A549 (cell line): ENCODE data around the gene SOS1. TPM values are rescaled to one million over a fixed set of nuclear protein-coding genes. Genes with fewer than 3 reads are reported as not detected.

ENCODE experiments used
- ATAC-seq, 2 experiments: fragments of 200-7000 bp in 1 of 2; fragments of >200 bp in 1 of 2; cut with Nextera tagmentation in 1 of 2; cut with Tn5 transposase in 1 of 2; 3 replicates each; pipeline versions ENCODE4 v1.8.0 to v1.9.1; 2018 to 2020; ENCODE audit warnings: mild to moderate bottlenecking in 1 of 2, moderate library complexity in 1 of 2
- CTCF ChIA-PET: fragments of 300-600 bp; sonication (Branson Sonifier 250); formaldehyde crosslinking; extraction: SDS; loops from one replicate; lab custom pipeline; 2021; ENCODE audit warnings: antibody characterized with exemption, inconsistent platforms; lab: Yijun Ruan, JAX
- POLR2A ChIA-PET: fragments of 350-600 bp; formaldehyde crosslinking; extraction: SDS; loops from one replicate; lab custom pipeline; 2021; ENCODE audit warnings: antibody characterized with exemption, inconsistent platforms; lab: Yijun Ruan, JAX
- DNase-seq, 2 experiments: peaks; one replicate each; pipeline versions ENCODE4 v3.0.0 to v3.0.0-alpha.2; 2011 to 2016; ENCODE audit warnings: low read depth in 1 of 2, low spot score in 1 of 2
- FAIRE-seq: peaks from 2 replicates; lab custom pipeline; 2011; peaks lifted over from hg19 to GRCh38; lab: Jason Lieb, UNC
- H3K27ac ChIP-seq, 2 experiments: fragments of >200 bp; sonication (Bioruptor Twin); formaldehyde crosslinking; 3 replicates each; pipeline ENCODE4 v1.5.1; 2016 to 2017
- H3K4me1 ChIP-seq: fragments of >200 bp; sonication (Bioruptor Twin); formaldehyde crosslinking; 3 replicates; pipeline ENCODE4 v1.6.1; 2016
- H3K4me2 ChIP-seq: fragments of >200 bp; sonication (Bioruptor Twin); formaldehyde crosslinking; 3 replicates; pipeline ENCODE4 v1.6.1; 2016
- H3K4me3 ChIP-seq: fragments of >200 bp; sonication (Bioruptor Twin); formaldehyde crosslinking; 3 replicates; pipeline ENCODE4 v1.5.1; 2016
- H3K9me3 ChIP-seq: fragments of >200 bp; sonication (Bioruptor Twin); formaldehyde crosslinking; 3 replicates; pipeline ENCODE4 v1.6.1; 2016
- BCL3 ChIP-seq: fragments of >200 bp; sonication (Bioruptor Twin); formaldehyde crosslinking; IDR thresholded peaks from 3 replicates; pipeline ENCODE4 v1.6.1; 2016
- BHLHE40 ChIP-seq: IDR thresholded peaks from 2 replicates; pipeline ENCODE4 v1.6.1; 2012; ENCODE audit warnings: low read depth, low read length, inconsistent platforms
- CBX2 ChIP-seq: fragments of 200-600 bp; sonication (generic); IDR thresholded peaks from 2 replicates; pipeline ENCODE4 v1.6.1; 2016; ENCODE audit warnings: low read depth, mild to moderate bottlenecking, borderline replicate concordance
- CTCF ChIP-seq: fragments of >200 bp; sonication (Bioruptor Twin); formaldehyde crosslinking; IDR thresholded peaks from 3 replicates; pipeline ENCODE4 v1.5.1; 2016
- E2F6 ChIP-seq: IDR thresholded peaks from 2 replicates; pipeline ENCODE4 v1.6.1; 2012; ENCODE audit warnings: low read depth, borderline replicate concordance
- EHF ChIP-seq: fragments of 250-450 bp; sonication (Bioruptor Pico); IDR thresholded peaks from 2 replicates; pipeline ENCODE4 v1.5.0; 2020; ENCODE audit warnings: mild to moderate bottlenecking
- EHMT2 ChIP-seq: fragments of 200-600 bp; sonication (generic); IDR thresholded peaks from 2 replicates; pipeline ENCODE4 v1.6.1; 2016; ENCODE audit warnings: antibody characterized with exemption, low read depth, mild to moderate bottlenecking, moderate library complexity
- ELK1 ChIP-seq: fragments of 150-350 bp; IDR thresholded peaks from 2 replicates; pipeline ENCODE4 v1.6.1; 2014; ENCODE audit warnings: low read depth, mild to moderate bottlenecking, low read length
- ESRRA ChIP-seq: fragments of 150-350 bp; IDR thresholded peaks from 2 replicates; pipeline ENCODE4 v1.6.1; 2014; ENCODE audit warnings: mild to moderate bottlenecking, low read length, borderline replicate concordance
- FOSB ChIP-seq: fragments of 250-450 bp; sonication (Bioruptor Pico); IDR thresholded peaks from 2 replicates; pipeline ENCODE4 v1.5.0; 2020; ENCODE audit warnings: mild to moderate bottlenecking, moderate library complexity
- FOSL2 ChIP-seq, 2 experiments: fragments of 450-650 bp in 1 of 2; fragments of >200 bp in 1 of 2; sonication (Bioruptor Twin) in 1 of 2; formaldehyde crosslinking; IDR thresholded peaks; 2 replicates each; pipeline versions ENCODE4 v1.5.0 to v1.6.1; 2016 to 2020; ENCODE audit warnings: mild to moderate bottlenecking in 1 of 2, moderate library complexity in 1 of 2
- HEYL ChIP-seq: fragments of 250-450 bp; sonication (Bioruptor Pico); IDR thresholded peaks from 2 replicates; pipeline ENCODE4 v1.8.0; 2021; ENCODE audit warnings: mild to moderate bottlenecking, moderate library complexity
- HMGXB4 ChIP-seq: fragments of 250-450 bp; sonication (Bioruptor Pico); IDR thresholded peaks from 2 replicates; pipeline ENCODE4 v1.5.0; 2021; ENCODE audit warnings: mild to moderate bottlenecking, moderate library complexity, borderline replicate concordance
- HOXA7 ChIP-seq: fragments of 250-450 bp; sonication (Bioruptor Pico); IDR thresholded peaks from 2 replicates; pipeline ENCODE4 v1.5.0; 2020; ENCODE audit warnings: mild to moderate bottlenecking, moderate library complexity
- HOXB13 ChIP-seq: fragments of 250-450 bp; sonication (Bioruptor Pico); IDR thresholded peaks from 2 replicates; pipeline ENCODE4 v1.5.0; 2020; ENCODE audit warnings: low read depth, mild to moderate bottlenecking, moderate library complexity
- KDM1A ChIP-seq: fragments of 200-600 bp; sonication (generic); IDR thresholded peaks from 2 replicates; pipeline ENCODE4 v1.6.1; 2016; ENCODE audit warnings: low read depth, mild to moderate bottlenecking
- KDM5A ChIP-seq: fragments of 200-600 bp; sonication (generic); IDR thresholded peaks from 2 replicates; pipeline ENCODE4 v1.6.1; 2016; ENCODE audit warnings: antibody characterized with exemption, mild to moderate bottlenecking
- MAFK ChIP-seq: fragments of 450-650 bp; IDR thresholded peaks from 2 replicates; pipeline ENCODE4 v1.6.1; 2014; ENCODE audit not compliant: partially characterized antibody
- MAZ ChIP-seq: fragments of 150-350 bp; IDR thresholded peaks from 2 replicates; pipeline ENCODE4 v1.6.1; 2014; ENCODE audit warnings: antibody characterized with exemption, low read depth, low read length, borderline replicate concordance
- PBX3 ChIP-seq: IDR thresholded peaks from 2 replicates; pipeline ENCODE4 v1.6.1; 2012
- PHF8 ChIP-seq: fragments of 200-600 bp; sonication (generic); IDR thresholded peaks from 2 replicates; pipeline ENCODE4 v1.6.1; 2016; ENCODE audit warnings: low read depth, mild to moderate bottlenecking, antibody characterized with exemption, moderate library complexity, borderline replicate concordance
- POLR2AphosphoS2 ChIP-seq: conservative IDR thresholded peaks from 2 replicates; pipeline ENCODE4 v1.6.1; 2012; ENCODE audit warnings: low read length, improper control_type of control experiment, inconsistent platforms
- RNF2 ChIP-seq: fragments of 200-600 bp; sonication (generic); IDR thresholded peaks from 2 replicates; pipeline ENCODE4 v1.6.1; 2016; ENCODE audit warnings: low read depth, mild to moderate bottlenecking, antibody characterized with exemption, moderate library complexity, borderline replicate concordance
- SMC3 ChIP-seq: fragments of >200 bp; sonication (Bioruptor Twin); formaldehyde crosslinking; IDR thresholded peaks from 3 replicates; pipeline ENCODE4 v1.6.1; 2018; ENCODE audit warnings: inconsistent platforms
- SREBF2 ChIP-seq: fragments of 450-650 bp; IDR thresholded peaks from 2 replicates; pipeline ENCODE4 v1.6.1; 2014; ENCODE audit warnings: mild to moderate bottlenecking, moderate library complexity
- TP53 ChIP-seq: fragments of 250-450 bp; sonication (Bioruptor Pico); IDR thresholded peaks from 2 replicates; pipeline ENCODE4 v1.5.0; 2021; ENCODE audit warnings: mild to moderate bottlenecking, moderate library complexity
- USF2 ChIP-seq: fragments of 450-650 bp; IDR thresholded peaks from 2 replicates; pipeline ENCODE4 v1.6.1; 2014; ENCODE audit warnings: antibody characterized with exemption
- ZC3H11A ChIP-seq: fragments of 450-650 bp; IDR thresholded peaks from 2 replicates; pipeline ENCODE4 v1.6.1; 2014; ENCODE audit warnings: antibody characterized with exemption, mild to moderate bottlenecking
- ZFP36 ChIP-seq: fragments of 450-650 bp; IDR thresholded peaks from 2 replicates; pipeline ENCODE4 v1.6.1; 2014; ENCODE audit warnings: borderline replicate concordance; ENCODE audit not compliant: partially characterized antibody
- ZSCAN20 ChIP-seq: fragments of 250-450 bp; sonication (Bioruptor Pico); IDR thresholded peaks from 2 replicates; pipeline ENCODE4 v1.8.0; 2022; ENCODE audit warnings: mild to moderate bottlenecking, moderate library complexity
- WGBS: methylation state at CpG from one replicate; pipeline ENCODE4 v1.1.6; 2017; ENCODE audit errors: missing lambda C conversion rate; 5-methylcytosine and 5-hydroxymethylcytosine counted together
- polyA plus RNA-seq, 4 experiments: library from polyadenylated mRNA; depleted of rRNA in 3 of 4; stranded (reverse); fragments of >200 nt; fragmentation: RNase III in 1 of 4; extraction: RNeasy Plus Mini Kit Qiagen cat#74134 plus additional on column Dnase treatment in 1 of 4; gene quantifications; 2 replicates in 3 of 4; 3 replicates in 1 of 4; pipeline ENCODE4 v1.2.3, GENCODE V29; 2011 to 2017

The SOS1 gene
- polyA plus RNA-seq, 2 of the 4 experiments (the other 2 are of a cell fraction): 19.6 to 48.9 TPM

GRCh38 chr2:39119732-39120520, 925 bp downstream of the SOS1 start:
- ChIA-PET POLR2A (interaction anchor here (0.6 to 2.5 kb wide), 12 partner anchors 11 to 369 kb away, joined by 3 to 14 read pairs (median 4); partner anchors contain the start of genes MAP4K3 and SRSF7), CTCF (interaction anchor here (0.7 to 4.6 kb wide), 17 partner anchors 10 to 173 kb away, joined by 3 to 53 read pairs (median 4); no protein-coding TSS in a partner anchor)
- H3K4me3 ChIP-seq: peak overlapping the region; percentile 80
- H3K4me2 ChIP-seq: peak overlapping the region; percentile 82
- DNase-seq (peak; percentile 58 to 62), ATAC-seq (peak; percentile 55 to 57), FAIRE-seq (no peak)
- no peaks in the 10 kb centered on the region for H3K9me3 ChIP-seq
- WGBS: under 1% methylated on average over 33 of the region's 63 CpGs
- H3K4me1 ChIP-seq: peaks cover 25% of the 10 kb centered on the region
- H3K27ac ChIP-seq: peak overlapping the region; percentile 97 to 98
- TF ChIP-seq ZSCAN20 (CRISPR knock-in tag) (no peak), RNF2 (no peak), EHF (CRISPR knock-in tag) (no peak), FOSL2 (IDR thresholded peaks at IDR 0.05) (no peak), FOSL2 (CRISPR knock-in tag; IDR thresholded peaks at IDR 0.05) (no peak), USF2 (no peak), HMGXB4 (no peak), EHMT2 (no peak), ELK1 (no peak), TP53 (CRISPR knock-in tag) (no peak), SREBF2 (no peak), FOSB (CRISPR knock-in tag) (no peak), CTCF (peak; percentile 58; the same call in 2 of the 3 replicates), E2F6 (no peak), KDM5A (peak; percentile 56), ZFP36 (no peak), PHF8 (0 out of 2 replicates have a peak, but pooled peaks have one; percentile 16), MAFK (no peak), ZC3H11A (no peak), HEYL (no peak), KDM1A (no peak), POLR2AphosphoS2 (no peak), BHLHE40 (no peak), SMC3 (peak; percentile 44; the same call in 2 of the 3 replicates), BCL3 (no peak), HOXB13 (CRISPR knock-in tag) (no peak), ESRRA (no peak), CBX2 (no peak), MAZ (no peak), PBX3 (no peak; the same call in 1 of the 2 replicates), HOXA7 (CRISPR knock-in tag) (no peak)
